ENCODE data around the gene PIAS1.

Gene PIAS1

DNA sequence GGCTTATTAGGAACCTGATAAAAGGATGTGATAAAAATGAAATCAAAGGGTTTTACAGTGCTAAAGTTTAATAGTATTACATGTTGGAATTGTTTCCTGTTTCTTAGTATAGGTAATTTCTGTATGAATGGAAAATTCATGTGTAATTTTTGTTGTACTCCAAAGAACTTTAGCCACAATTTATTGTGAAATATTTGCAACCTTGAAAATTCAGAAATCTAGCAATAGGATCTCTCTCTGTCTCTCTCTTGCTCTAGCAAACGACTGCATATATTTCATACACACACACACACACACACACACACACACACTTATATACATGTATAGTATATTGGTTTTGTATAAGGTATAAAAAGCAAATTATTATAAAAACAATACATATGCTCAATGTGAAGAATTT lies 59.6 kb downstream of the PIAS1 start:
- in situ Hi-C loops (cut with HindIII; ENCODE audit: low pct_unique_long_range_greater_than_20kb, low sequenced_read_pairs): no loop called here
- DNase-seq (ENCODE audit: low read depth in 1 of 2, low spot score in 1 of 2): no peak
- TF ChIP-seq JUND (IDR thresholded peaks at IDR 0.05; ENCODE audit: low read depth): no peak

DNA sequence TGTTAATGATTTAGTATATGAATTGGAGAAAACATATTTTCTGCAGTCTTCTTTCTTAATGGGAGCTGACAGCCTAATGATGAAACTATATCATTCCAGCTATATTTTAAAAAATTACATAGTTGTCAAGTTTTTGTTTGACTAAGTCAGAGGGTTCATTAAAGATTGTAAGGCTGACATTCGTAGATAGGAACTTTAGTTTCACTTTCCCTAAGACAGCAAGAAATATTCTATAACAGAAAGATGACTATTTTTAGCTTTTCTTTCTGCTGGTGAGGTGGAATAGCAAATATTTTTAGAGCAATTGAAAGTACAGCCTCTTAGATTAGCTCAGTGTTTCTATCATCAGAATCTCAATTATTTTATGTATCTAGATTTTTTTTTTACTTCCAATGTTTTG lies 60.2 kb downstream of the PIAS1 start:
- no peak for TF ChIP-seq JUND (IDR thresholded peaks at IDR 0.05; ENCODE audit: low read depth)
- no peak for DNase-seq (ENCODE audit: low read depth in 1 of 2, low spot score in 1 of 2)
- in situ Hi-C loops (cut with HindIII; ENCODE audit: low pct_unique_long_range_greater_than_20kb, low sequenced_read_pairs): no loop called here

DNA sequence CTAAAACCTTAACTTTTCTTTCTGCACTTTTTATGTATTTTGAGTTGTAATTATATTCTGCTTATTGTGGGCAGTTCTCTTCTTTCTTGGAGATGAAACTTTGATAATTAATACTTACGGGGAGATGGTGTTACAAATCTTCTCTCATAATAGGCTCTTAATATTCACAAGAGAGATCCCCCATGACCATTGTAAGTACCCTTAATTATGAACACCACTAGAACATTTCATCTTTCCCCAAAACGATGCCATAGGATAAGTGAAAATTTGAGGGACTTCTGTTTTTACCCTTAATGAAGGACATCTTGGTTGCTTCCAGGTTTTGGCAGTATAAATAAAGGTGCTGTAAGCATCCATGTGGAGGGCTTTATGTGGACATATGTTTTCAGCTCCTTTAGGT lies 60.7 kb downstream of the PIAS1 start:
- in situ Hi-C loops (cut with HindIII; ENCODE audit: low pct_unique_long_range_greater_than_20kb, low sequenced_read_pairs): no loop called here
- no peak for TF ChIP-seq JUND (IDR thresholded peaks at IDR 0.05; ENCODE audit: low read depth)
- DNase-seq (ENCODE audit: low read depth in 1 of 2, low spot score in 1 of 2): no peak

DNA sequence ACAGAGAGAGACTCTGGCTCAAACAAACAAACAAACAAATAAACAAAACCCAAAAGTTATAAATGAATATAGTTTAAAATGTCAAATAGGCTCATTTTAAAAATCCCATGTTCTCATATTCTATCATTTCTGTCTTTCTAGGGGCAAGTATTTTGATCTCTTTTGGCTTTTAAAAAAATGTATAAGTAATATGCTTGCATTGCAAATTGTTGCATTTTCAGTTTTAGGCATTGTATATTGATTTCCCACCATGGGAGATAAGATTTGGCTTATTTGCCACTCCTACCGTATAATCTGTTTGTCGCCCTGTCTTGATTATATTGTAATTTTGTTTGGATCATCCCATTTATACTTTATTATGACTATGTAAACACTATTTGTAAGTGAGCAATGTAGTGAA lies 70.6 kb downstream of the PIAS1 start:
- no peak for DNase-seq (ENCODE audit: low read depth in 1 of 2, low spot score in 1 of 2)
- no peak for TF ChIP-seq JUND (IDR thresholded peaks at IDR 0.05; ENCODE audit: low read depth)
- in situ Hi-C loops (cut with HindIII; ENCODE audit: low pct_unique_long_range_greater_than_20kb, low sequenced_read_pairs): no loop called here

DNA sequence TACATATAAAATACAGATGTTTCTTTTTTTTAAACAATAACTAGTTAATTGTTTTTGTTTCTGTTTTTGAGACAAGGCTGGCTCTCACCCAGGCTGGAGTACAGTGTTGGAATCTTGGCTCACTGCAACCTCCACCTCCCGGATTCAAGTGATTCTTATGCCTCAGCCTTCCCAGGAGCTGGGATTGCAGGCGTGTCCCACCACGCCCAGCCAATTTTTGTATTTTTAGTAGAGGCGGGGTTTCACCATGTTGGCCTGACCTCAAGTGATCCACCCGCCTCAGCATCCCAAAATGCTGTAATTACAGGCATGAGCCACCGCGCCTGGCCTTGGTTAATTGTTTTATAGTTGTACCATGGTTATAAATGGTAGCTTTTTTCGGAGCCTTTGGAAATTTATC lies 72.3 kb downstream of the PIAS1 start:
- DNase-seq (ENCODE audit: low read depth in 1 of 2, low spot score in 1 of 2): no peak

DNA sequence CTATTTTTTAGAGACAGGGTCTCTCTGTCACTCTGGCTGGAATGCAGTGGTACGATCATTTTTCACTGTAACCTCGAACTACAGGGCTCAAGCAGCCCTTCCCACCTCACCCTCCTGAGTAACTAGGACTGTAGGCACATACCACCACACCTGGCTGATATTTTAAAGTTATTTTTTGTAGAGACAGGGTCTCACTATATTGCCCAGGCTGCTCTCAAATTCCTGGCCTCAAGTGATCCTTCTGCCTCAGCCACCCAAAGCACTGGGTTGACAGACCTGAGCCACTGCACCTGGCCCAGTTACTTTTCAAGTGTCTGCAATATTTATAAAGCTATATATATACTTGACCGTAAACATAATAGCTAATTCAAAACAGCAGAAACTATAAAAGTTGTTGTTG lies 75.0 kb downstream of the PIAS1 start:
- no peak for DNase-seq (ENCODE audit: low read depth in 1 of 2, low spot score in 1 of 2)
- in situ Hi-C loops (cut with HindIII; ENCODE audit: low pct_unique_long_range_greater_than_20kb, low sequenced_read_pairs): no loop called here
- TF ChIP-seq JUND (IDR thresholded peaks at IDR 0.05; ENCODE audit: low read depth): no peak

More for the DNA sequence above, 72.3 kb downstream of the PIAS1 start:
- TF ChIP-seq JUND (IDR thresholded peaks at IDR 0.05; ENCODE audit: low read depth): no peak
- in situ Hi-C loops (cut with HindIII; ENCODE audit: low pct_unique_long_range_greater_than_20kb, low sequenced_read_pairs): no loop called here

DNA sequence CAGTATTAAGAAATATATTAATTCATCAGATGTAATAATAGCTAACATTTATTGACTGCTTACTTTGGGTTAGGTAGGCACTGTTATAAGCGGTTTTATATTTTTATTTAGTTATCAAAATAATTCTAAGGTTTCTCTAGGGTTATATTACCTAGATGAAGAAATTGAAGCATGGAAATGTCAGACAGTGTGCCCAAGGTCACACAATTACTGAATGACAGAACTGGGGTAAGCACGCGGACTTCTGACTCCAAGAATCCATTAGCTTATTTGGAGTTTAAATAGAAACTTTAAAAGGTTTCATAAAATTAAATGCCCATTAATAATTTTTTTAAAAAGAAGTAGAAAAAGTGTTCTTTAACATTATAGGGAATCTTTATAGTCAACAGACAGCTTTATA lies 76.7 kb downstream of the PIAS1 start:
- no peak for DNase-seq (ENCODE audit: low read depth in 1 of 2, low spot score in 1 of 2)
- in situ Hi-C loops (cut with HindIII; ENCODE audit: low pct_unique_long_range_greater_than_20kb, low sequenced_read_pairs): no loop called here
- no peak for TF ChIP-seq JUND (IDR thresholded peaks at IDR 0.05; ENCODE audit: low read depth)

DNA sequence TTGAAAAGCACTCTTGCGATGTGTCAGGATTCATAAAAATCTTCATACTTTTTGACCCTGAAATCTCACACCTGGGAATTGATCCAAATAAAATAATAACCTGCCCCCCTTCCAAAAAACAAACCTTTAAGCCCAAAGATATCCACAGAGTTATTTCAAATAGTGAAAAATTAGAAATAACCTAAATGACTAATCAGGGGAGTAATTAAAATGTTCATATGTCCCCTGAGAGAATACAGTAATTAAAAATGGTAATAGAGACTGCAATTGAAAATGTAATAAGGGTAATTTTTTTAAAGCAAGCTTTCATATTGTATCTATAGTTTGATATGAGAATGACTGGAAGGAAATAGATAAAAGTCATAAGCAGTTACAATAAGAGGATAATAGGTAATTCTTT lies 83.0 kb downstream of the PIAS1 start:
- in situ Hi-C loops (cut with HindIII; ENCODE audit: low pct_unique_long_range_greater_than_20kb, low sequenced_read_pairs): no loop called here
- no peak for DNase-seq (ENCODE audit: low read depth in 1 of 2, low spot score in 1 of 2)
- no peak for TF ChIP-seq JUND (IDR thresholded peaks at IDR 0.05; ENCODE audit: low read depth)

DNA sequence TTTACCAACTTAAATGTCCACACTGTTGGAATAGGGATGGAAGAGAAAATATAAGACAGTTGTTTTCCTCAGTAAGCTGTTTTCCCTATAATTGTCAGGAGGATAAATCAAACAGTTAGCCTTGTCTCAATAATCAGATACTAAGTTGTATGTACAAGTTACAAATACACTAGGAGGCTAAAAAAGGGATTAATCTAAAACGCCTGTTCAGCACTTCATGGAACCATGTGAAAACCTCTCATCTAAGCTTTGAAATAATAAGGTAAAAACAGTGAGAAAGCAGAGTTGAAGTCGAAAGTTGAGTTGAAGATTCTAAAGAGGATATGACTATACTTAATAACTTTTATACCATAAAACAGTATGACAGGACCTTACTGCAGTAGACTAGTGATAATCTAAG lies 89.0 kb downstream of the PIAS1 start:
- TF ChIP-seq JUND (IDR thresholded peaks at IDR 0.05; ENCODE audit: low read depth): no peak
- in situ Hi-C loops (cut with HindIII; ENCODE audit: low pct_unique_long_range_greater_than_20kb, low sequenced_read_pairs): no loop called here
- no peak for DNase-seq (ENCODE audit: low read depth in 1 of 2, low spot score in 1 of 2)

DNA sequence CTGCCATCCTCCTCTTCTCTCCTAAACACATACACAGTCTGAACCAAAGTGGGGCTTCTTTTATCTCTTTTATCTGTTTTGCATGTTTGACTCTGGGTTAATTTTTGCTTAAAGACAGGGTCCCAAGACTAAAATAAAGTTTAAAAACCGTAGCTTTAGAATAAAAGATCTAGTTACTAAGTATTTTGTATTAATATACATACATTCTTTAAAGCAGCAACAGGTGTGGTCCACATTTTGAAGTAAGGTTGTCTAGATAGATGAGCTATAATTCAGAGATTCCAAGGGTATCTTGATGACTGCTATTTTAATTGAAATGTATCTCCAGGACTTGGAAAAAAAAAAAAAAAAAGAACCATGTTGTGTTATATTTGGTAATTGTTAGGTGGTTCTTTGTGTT lies 89.7 kb downstream of the PIAS1 start:
- no peak for DNase-seq (ENCODE audit: low read depth in 1 of 2, low spot score in 1 of 2)

DNA sequence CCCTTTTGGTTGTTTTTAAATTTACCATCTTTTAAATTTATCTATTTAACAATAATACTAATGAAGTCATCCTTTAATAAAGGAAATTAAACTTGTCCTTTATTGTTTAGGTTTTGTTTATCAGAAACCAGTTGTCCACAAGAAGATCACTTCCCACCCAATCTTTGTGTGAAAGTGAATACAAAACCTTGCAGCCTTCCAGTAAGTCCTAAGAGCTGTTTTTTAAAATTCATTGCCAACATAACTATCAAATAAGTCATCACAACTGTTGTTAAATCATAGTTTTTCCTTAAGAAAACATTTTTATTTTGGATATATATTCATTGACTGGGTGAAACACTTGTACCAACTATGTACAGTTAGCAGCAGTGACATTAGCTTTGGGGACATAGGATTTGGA lies 91.6 kb downstream of the PIAS1 start:
- DNase-seq (ENCODE audit: low read depth in 1 of 2, low spot score in 1 of 2): no peak
- in situ Hi-C loops (cut with HindIII; ENCODE audit: low pct_unique_long_range_greater_than_20kb, low sequenced_read_pairs): no loop called here
- TF ChIP-seq JUND (IDR thresholded peaks at IDR 0.05; ENCODE audit: low read depth): no peak

More for the DNA sequence above, 89.7 kb downstream of the PIAS1 start:
- no peak for TF ChIP-seq JUND (IDR thresholded peaks at IDR 0.05; ENCODE audit: low read depth)
- in situ Hi-C loops (cut with HindIII; ENCODE audit: low pct_unique_long_range_greater_than_20kb, low sequenced_read_pairs): no loop called here

DNA sequence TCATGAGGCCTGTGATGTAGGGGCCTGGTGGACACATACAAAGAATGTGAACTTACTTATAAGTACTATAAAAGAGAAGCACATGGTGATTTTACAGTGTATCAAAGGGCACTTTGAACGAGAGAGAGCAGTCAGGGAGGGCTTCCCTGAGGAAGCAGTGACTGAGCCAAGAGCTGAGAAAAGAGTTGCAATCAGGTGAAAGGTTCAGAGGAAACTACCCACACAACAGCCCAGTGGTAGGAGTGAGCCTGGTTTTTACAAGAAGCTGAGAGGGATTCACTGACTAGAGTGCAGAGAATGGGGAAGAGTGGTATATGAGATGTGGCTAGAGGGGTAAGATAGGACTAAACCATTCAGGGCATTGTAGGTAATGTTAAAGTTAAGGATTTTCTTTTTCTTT lies 93.9 kb downstream of the PIAS1 start:
- TF ChIP-seq JUND (IDR thresholded peaks at IDR 0.05; ENCODE audit: low read depth): no peak
- no peak for DNase-seq (ENCODE audit: low read depth in 1 of 2, low spot score in 1 of 2)
- in situ Hi-C loops (cut with HindIII; ENCODE audit: low pct_unique_long_range_greater_than_20kb, low sequenced_read_pairs): no loop called here

DNA sequence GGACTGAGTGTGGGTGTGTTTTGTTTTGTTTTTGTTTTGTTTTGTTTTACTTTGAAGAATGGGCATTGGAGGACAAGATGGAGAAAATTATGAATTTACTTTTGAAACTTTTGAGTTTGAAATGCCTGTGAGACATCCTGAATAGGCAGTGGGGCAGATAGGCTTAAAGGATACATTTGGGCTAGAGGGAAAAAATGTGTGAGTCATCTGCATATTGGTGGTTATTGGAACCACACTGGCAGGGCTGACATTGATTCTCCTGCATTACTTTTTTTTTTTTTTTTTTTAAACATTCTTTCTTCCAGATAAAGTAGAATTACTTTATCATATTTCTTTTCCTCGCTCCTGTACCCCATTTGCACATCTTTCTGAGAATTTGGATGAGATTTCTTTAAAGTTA lies 94.9 kb downstream of the PIAS1 start:
- TF ChIP-seq JUND (IDR thresholded peaks at IDR 0.05; ENCODE audit: low read depth): no peak
- no peak for DNase-seq (ENCODE audit: low read depth in 1 of 2, low spot score in 1 of 2)
- in situ Hi-C loops (cut with HindIII; ENCODE audit: low pct_unique_long_range_greater_than_20kb, low sequenced_read_pairs): no loop called here

DNA sequence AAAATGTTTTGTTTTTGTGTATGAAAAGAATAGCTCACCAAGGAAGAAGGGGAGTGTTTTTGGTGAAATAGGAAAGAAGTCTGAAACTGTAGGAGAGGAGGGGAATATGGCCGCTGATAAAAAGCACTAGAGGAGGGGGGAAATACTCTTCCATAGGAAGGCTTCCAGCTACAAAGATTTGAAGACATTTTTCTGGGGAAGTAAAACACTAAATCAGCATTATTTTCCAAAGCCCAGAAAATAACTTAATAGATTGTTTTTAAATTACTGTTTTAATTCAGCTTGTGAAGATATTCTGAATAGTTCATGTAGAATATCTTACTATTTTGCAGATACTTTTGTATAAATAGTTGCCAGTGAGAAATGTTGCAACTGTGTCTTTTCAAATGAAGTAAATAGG lies 96.1 kb downstream of the PIAS1 start:
- TF ChIP-seq JUND (IDR thresholded peaks at IDR 0.05; ENCODE audit: low read depth): no peak
- no peak for DNase-seq (ENCODE audit: low read depth in 1 of 2, low spot score in 1 of 2)
- in situ Hi-C loops (cut with HindIII; ENCODE audit: low pct_unique_long_range_greater_than_20kb, low sequenced_read_pairs): no loop called here

DNA sequence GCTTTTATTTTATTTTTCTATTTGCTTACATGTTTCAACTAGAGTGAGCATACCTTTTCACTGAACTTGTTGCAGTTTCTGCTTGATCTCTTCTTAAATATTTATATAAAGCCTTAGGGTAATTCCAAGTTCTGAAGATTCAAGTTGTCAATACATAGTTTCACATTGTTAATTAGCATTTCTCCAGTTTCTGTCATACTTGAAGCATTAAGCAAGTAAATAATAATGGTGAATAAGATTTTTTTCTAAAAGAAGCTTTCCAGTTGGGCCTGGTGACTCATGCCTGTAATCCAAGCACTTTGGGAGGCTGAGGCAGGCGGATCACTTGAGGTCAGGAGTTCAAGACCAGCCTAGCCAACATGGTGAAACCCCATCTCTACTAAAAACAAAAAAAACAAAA lies 97.2 kb downstream of the PIAS1 start:
- no peak for DNase-seq (ENCODE audit: low read depth in 1 of 2, low spot score in 1 of 2)
- TF ChIP-seq JUND (IDR thresholded peaks at IDR 0.05; ENCODE audit: low read depth): no peak
- in situ Hi-C loops (cut with HindIII; ENCODE audit: low pct_unique_long_range_greater_than_20kb, low sequenced_read_pairs): no loop called here
